ENCODE data around the gene FAM110D. TPM values are rescaled to one million over a fixed set of nuclear protein-coding genes. Genes with fewer than 3 reads are reported as not detected.

FAM110D gene
- total RNA-seq, 1 donor from 2014 or later: 0.36 TPM

- no peak for DNase-seq (ENCODE audit: low spot score, unreplicated experiment)
- Mint-ChIP-seq H3K4me3 (ENCODE audit: low read depth) (no peak overlapping the region), H3K9me3 (ENCODE audit: low read depth) (no peaks in the 10 kb centered on the region), H3K27ac (no peak overlapping the region), H3K27me3 (peaks cover 9% of the 10 kb centered on the region), H3K4me1 (ENCODE audit: low read depth) (peaks cover 3% of the 10 kb centered on the region), H3K36me3 (ENCODE audit: insufficient read depth) (peaks cover 12% of the 10 kb centered on the region)
- TF ChIP-seq, protein P1, sequence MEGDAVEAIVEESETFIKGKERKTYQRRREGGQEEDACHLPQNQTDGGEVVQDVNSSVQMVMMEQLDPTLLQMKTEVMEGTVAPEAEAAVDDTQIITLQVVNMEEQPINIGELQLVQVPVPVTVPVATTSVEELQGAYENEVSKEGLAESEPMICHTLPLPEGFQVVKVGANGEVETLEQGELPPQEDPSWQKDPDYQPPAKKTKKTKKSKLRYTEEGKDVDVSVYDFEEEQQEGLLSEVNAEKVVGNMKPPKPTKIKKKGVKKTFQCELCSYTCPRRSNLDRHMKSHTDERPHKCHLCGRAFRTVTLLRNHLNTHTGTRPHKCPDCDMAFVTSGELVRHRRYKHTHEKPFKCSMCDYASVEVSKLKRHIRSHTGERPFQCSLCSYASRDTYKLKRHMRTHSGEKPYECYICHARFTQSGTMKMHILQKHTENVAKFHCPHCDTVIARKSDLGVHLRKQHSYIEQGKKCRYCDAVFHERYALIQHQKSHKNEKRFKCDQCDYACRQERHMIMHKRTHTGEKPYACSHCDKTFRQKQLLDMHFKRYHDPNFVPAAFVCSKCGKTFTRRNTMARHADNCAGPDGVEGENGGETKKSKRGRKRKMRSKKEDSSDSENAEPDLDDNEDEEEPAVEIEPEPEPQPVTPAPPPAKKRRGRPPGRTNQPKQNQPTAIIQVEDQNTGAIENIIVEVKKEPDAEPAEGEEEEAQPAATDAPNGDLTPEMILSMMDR (IDR thresholded peaks at IDR 0.05; ENCODE audit: unreplicated experiment): no peak
Measured at GRCh38 chr1:26122988-26123973, 35.6 kb upstream of the FAM110D start.

DNA sequence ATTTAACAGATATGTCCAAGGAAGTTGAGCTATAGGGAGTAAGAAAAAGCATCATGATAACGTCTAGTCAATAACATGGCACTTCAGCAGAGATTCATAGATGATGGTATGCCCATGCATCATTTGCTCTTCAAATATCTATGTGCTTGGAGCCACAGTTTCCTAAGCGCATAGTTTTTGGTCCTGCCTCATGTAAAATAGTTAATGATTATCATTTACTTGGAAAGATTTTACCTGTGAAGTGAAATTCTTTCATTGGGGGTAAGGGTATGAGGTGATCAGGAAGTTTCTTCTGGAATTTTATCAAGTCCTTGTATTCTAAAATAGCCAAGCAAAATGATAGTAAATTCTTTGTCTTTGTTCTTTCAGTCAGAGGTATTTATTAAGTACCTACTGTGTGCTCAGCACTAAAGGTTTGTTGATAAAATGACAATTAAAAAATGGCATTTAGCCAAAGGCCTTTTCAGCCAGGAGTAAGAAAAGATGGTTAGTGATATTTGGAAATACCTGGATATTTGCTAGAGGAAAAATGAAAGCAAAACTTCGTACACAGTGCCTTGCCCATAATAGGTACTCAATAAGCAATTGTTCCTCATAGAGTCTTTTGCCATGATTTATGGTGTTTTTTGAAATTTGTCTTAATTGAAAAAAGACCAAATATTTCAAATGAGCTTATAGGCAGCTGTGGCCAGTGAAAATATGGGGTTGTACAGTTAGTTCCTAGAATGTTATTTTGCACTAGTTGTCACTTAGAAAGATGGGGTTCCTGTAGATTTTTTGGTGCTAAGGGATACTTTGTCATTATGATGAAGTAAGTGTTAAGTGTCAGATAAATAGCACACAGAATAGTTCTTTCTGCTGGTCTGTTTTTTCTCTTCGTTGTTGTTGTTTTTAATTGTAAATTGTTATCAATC lies 34.2 kb upstream of the FAM110D start:
- DNase-seq (ENCODE audit: low spot score, unreplicated experiment): no peak
- Mint-ChIP-seq H3K4me3 (ENCODE audit: low read depth) (no peak overlapping the region), H3K36me3 (ENCODE audit: insufficient read depth) (peaks cover 8% of the 10 kb centered on the region), H3K4me1 (ENCODE audit: low read depth) (peaks cover 4% of the 10 kb centered on the region), H3K27me3 (peaks cover 12% of the 10 kb centered on the region), H3K27ac (no peak overlapping the region), H3K9me3 (ENCODE audit: low read depth) (no peaks in the 10 kb centered on the region)
- TF ChIP-seq, protein P1 (IDR thresholded peaks at IDR 0.05; ENCODE audit: unreplicated experiment): no peak

DNA sequence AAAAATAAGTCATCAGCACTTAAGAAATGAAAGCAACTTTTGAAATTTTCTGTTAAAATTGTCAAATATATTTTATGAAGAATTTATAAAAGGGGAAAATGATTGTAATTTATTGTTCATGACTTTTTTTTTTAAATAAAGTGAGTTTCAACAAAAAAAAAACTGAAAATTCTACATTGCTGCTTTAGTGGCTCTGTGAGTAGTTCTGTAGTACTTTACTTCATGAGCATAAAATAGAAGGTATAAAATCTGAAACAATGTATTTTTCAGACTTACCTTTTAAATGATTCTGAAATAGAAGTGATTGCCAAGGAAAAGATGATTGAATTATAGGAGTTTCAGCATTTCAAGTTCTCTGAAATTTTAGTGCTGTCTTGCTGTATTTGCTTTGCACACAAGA lies 33.5 kb upstream of the FAM110D start:
- Mint-ChIP-seq H3K4me3 (ENCODE audit: low read depth) (no peak overlapping the region), H3K9me3 (ENCODE audit: low read depth) (no peaks in the 10 kb centered on the region), H3K27me3 (peaks cover 12% of the 10 kb centered on the region), H3K36me3 (ENCODE audit: insufficient read depth) (peaks cover 8% of the 10 kb centered on the region), H3K27ac (no peak overlapping the region), H3K4me1 (ENCODE audit: low read depth) (peaks cover 4% of the 10 kb centered on the region)
- TF ChIP-seq, protein P1 (IDR thresholded peaks at IDR 0.05; ENCODE audit: unreplicated experiment): no peak
- no peak for DNase-seq (ENCODE audit: low spot score, unreplicated experiment)

GRCh38 chr1:26125946-26126320 lies 32.9 kb upstream of the FAM110D start:
- Mint-ChIP-seq H3K9me3 (ENCODE audit: low read depth) (no peaks in the 10 kb centered on the region), H3K4me1 (ENCODE audit: low read depth) (peaks cover 4% of the 10 kb centered on the region), H3K27me3 (peaks cover 12% of the 10 kb centered on the region), H3K36me3 (ENCODE audit: insufficient read depth) (peaks cover 8% of the 10 kb centered on the region), H3K4me3 (ENCODE audit: low read depth) (no peak overlapping the region), H3K27ac (no peak overlapping the region)
- DNase-seq (ENCODE audit: low spot score, unreplicated experiment): no peak
- TF ChIP-seq, protein P1 (IDR thresholded peaks at IDR 0.05; ENCODE audit: unreplicated experiment): no peak
